Testis (tissue), 2 donors: Measurements from ENCODE around the gene ZNF425.

Experiments used
- POLR2A ChIP-seq: fragments of 450-650 bp; IDR thresholded peaks from one replicate; pipeline ENCODE4 v1.6.1; 2017; ENCODE audit warnings: antibody characterized with exemption, mild to moderate bottlenecking, moderate library complexity
- TF ChIP-seq, protein P1 (sequence below), 3 experiments: fragments of 450-650 bp in 2 of 3; fragments of 200-600 bp in 1 of 3; sonication (generic) in 1 of 3; IDR thresholded peaks; one replicate each; pipeline ENCODE4 v1.5.1; 2016 to 2019; ENCODE audit warnings: antibody characterized with exemption in 3 of 3, mild to moderate bottlenecking in 2 of 3, moderate library complexity in 1 of 3

DNA sequence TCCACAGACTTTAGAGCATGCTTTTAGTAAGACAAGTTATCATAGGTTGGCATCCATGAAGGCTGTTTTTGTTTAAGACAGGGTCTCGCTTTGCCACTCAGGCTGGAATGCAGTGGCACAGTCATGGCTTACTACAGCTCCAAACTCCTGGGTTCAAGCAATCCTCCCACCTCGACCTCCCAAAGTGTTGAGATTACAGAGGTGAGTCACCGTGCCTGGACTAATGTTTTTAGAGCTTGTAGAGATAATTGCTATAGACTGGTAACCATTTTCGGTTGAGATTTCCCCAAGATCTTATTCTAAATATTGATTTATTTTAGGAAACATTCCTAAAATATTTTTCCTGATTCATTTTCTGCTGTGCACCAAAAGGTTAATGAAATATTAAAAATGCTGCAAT lies 15.8 kb upstream of the ZNF425 start:
- no peak for TF ChIP-seq POLR2A
- TF ChIP-seq, protein P1, sequence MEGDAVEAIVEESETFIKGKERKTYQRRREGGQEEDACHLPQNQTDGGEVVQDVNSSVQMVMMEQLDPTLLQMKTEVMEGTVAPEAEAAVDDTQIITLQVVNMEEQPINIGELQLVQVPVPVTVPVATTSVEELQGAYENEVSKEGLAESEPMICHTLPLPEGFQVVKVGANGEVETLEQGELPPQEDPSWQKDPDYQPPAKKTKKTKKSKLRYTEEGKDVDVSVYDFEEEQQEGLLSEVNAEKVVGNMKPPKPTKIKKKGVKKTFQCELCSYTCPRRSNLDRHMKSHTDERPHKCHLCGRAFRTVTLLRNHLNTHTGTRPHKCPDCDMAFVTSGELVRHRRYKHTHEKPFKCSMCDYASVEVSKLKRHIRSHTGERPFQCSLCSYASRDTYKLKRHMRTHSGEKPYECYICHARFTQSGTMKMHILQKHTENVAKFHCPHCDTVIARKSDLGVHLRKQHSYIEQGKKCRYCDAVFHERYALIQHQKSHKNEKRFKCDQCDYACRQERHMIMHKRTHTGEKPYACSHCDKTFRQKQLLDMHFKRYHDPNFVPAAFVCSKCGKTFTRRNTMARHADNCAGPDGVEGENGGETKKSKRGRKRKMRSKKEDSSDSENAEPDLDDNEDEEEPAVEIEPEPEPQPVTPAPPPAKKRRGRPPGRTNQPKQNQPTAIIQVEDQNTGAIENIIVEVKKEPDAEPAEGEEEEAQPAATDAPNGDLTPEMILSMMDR (IDR thresholded peaks at IDR 0.05), result no peak
